ENCODE measurements around the gene VCAM1.
"Not testable (repeated sequence)": the region's sequence is repeated elsewhere in the genome, so short reads cannot be mapped to it uniquely, and the experiment has no call there.

The VCAM1 gene

DNA sequence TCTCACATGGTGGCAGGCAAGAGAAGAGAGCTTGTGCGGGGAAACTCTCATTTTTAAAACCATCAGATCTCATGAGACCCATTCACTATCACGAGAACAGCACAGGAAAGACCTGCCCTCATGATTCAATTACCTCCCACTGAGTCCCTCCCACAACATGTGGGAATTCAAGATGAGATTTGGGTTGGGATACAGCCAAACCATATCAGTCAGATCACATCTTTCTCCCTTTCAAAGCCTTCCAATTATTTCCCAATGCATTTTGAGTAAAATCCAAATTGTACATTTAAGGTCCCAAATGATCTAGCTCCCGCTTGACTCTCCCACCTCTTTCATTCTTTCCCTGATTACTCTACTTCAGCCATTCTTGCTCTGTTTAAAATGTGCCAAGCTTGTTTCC, 62.2 kb downstream of the VCAM1 start:
- not testable (repeated sequence) for DNase-seq

- no peak for DNase-seq
These were observed 63.0 kb downstream of the VCAM1 start for GRCh38 chr1:100782473-100783039.

- no peak for DNase-seq
These were observed 66.0 kb downstream of the VCAM1 start for GRCh38 chr1:100785470-100786052.

- DNase-seq = no peak
These were observed 67.3 kb downstream of the VCAM1 start for GRCh38 chr1:100786870-100787269.

Measured in femur (tissue), 1 donor.